IMR-90 (cell line): ENCODE data around the gene BCAS3. TPM values are rescaled to one million over a fixed set of nuclear protein-coding genes. Genes with fewer than 3 reads are reported as not detected.

Source experiments
- ATAC-seq: fragments of 200-7000 bp; cut with Tn5 transposase; 2 replicates; pipeline ENCODE4 v1.9.1; 2020; ENCODE audit warnings: low read depth, mild to moderate bottlenecking, moderate library complexity
- BruUV-seq: library from RNA; stranded (reverse); fragments of 400-500 nt; replicated peaks from 2 replicates; lab custom pipeline; 2021; lab: Mats Ljungman, UMichigan
- CTCF ChIA-PET: fragments of 300-600 bp; formaldehyde crosslinking; extraction: SDS; loops from one replicate; lab custom pipeline; 2021; ENCODE audit warnings: antibody characterized with exemption; lab: Yijun Ruan, JAX
- POLR2A ChIA-PET: fragments of 300-600 bp; sonication (Branson Sonifier 250); formaldehyde crosslinking; loops from one replicate; lab custom pipeline; 2022; ENCODE audit warnings: antibody characterized with exemption; ENCODE audit not compliant: unreplicated experiment; lab: Charles Lee
- DNase-seq: peaks from one replicate; pipeline ENCODE4 v3.0.0; 2013
- H2AFZ ChIP-seq: replicated peaks from 2 replicates; pipeline ENCODE3; 2013; ENCODE audit warnings: low read length, mild to moderate bottlenecking; ENCODE audit not compliant: poor library complexity
- H2AK5ac ChIP-seq: 2 replicates; pipeline ENCODE4 v1.6.1; 2013; ENCODE audit warnings: low read depth, low read length, inconsistent platforms
- H2AK9ac ChIP-seq: replicated peaks from 2 replicates; pipeline ENCODE3; 2013; ENCODE audit warnings: mild to moderate bottlenecking, low read depth, low read length, moderate library complexity; ENCODE audit not compliant: poor library complexity
- H2BK120ac ChIP-seq: 2 replicates; pipeline ENCODE4 v1.6.1; 2013; ENCODE audit warnings: low read depth, low read length, inconsistent platforms
- H2BK15ac ChIP-seq: 3 replicates; pipeline ENCODE4 v1.6.1; 2013; ENCODE audit warnings: low read depth, low read length, inconsistent platforms
- H2BK20ac ChIP-seq: 2 replicates; pipeline ENCODE4 v1.6.1; 2013; ENCODE audit warnings: low read depth, mild to moderate bottlenecking, inconsistent platforms, low read length, moderate library complexity
- H2BK5ac ChIP-seq: 2 replicates; pipeline ENCODE4 v1.6.1; 2013; ENCODE audit warnings: mild to moderate bottlenecking, low read depth, low read length, inconsistent platforms; ENCODE audit not compliant: poor library complexity, severe bottlenecking
- H3K14ac ChIP-seq: replicated peaks from 2 replicates; pipeline ENCODE4 v1.6.1; 2013; ENCODE audit warnings: low read depth, low read length, inconsistent platforms
- H3K18ac ChIP-seq: 2 replicates; pipeline ENCODE4 v1.6.1; 2013; ENCODE audit warnings: low read depth, low read length, control low read depth
- H3K23ac ChIP-seq: 2 replicates; pipeline ENCODE4 v1.6.1; 2013; ENCODE audit warnings: low read depth, low read length, inconsistent platforms
- H3K27ac ChIP-seq: 2 replicates; pipeline ENCODE4 v1.5.1; 2013; ENCODE audit warnings: mild to moderate bottlenecking, control low read depth, low read length; ENCODE audit not compliant: insufficient read depth
- H3K27me3 ChIP-seq: 2 replicates; pipeline ENCODE4 v1.6.1; 2013; ENCODE audit warnings: low read length; ENCODE audit not compliant: control insufficient read depth, insufficient read depth
- H3K36me3 ChIP-seq: 2 replicates; pipeline ENCODE4 v1.6.1; 2013; ENCODE audit warnings: low read length, mixed read lengths; ENCODE audit not compliant: control insufficient read depth, insufficient read depth
- H3K4ac ChIP-seq: 2 replicates; pipeline ENCODE4 v1.6.1; 2013; ENCODE audit warnings: low read depth, low read length, inconsistent platforms
- H3K4me1 ChIP-seq: 2 replicates; pipeline ENCODE4 v1.6.1; 2013; ENCODE audit warnings: low read length, mixed read lengths; ENCODE audit not compliant: control insufficient read depth, insufficient read depth
- H3K4me2 ChIP-seq: 2 replicates; pipeline ENCODE4 v1.6.1; 2013; ENCODE audit warnings: low read depth, mild to moderate bottlenecking, control low read depth, low read length, moderate library complexity
- H3K4me3 ChIP-seq: 2 replicates; pipeline ENCODE4 v1.5.1; 2013; ENCODE audit warnings: low read depth, mild to moderate bottlenecking, control low read depth, low read length, moderate library complexity; ENCODE audit not compliant: insufficient read depth
- H3K56ac ChIP-seq: 2 replicates; pipeline ENCODE4 v1.6.1; 2013; ENCODE audit warnings: low read length, inconsistent platforms; ENCODE audit not compliant: insufficient read depth; ENCODE audit errors: extremely low read depth
- H3K79me1 ChIP-seq, 2 experiments: 2 replicates each; pipeline ENCODE4 v1.6.1; 2013; ENCODE audit warnings: low read length in 2 of 2, inconsistent platforms in 1 of 2, low read depth in 1 of 2
- H3K9ac ChIP-seq: 2 replicates; pipeline ENCODE4 v1.6.1; 2013; ENCODE audit warnings: low read depth, low read length, control low read depth
- H3K9me1 ChIP-seq: 2 replicates; pipeline ENCODE4 v1.6.1; 2013; ENCODE audit warnings: low read length, inconsistent platforms; ENCODE audit not compliant: insufficient read depth
- H3K9me3 ChIP-seq: 2 replicates; pipeline ENCODE4 v1.6.1; 2013; ENCODE audit warnings: low read length; ENCODE audit not compliant: control insufficient read depth, insufficient read depth
- H4K20me1 ChIP-seq: 2 replicates; pipeline ENCODE4 v1.6.1; 2013; ENCODE audit warnings: low read length, inconsistent platforms; ENCODE audit not compliant: insufficient read depth
- H4K5ac ChIP-seq: 2 replicates; pipeline ENCODE4 v1.6.1; 2013; ENCODE audit warnings: mild to moderate bottlenecking, low read depth, low read length, control low read depth
- H4K8ac ChIP-seq, 2 experiments: 2 replicates each; pipeline ENCODE4 v1.6.1; 2013; ENCODE audit warnings: low read depth in 2 of 2, low read length in 2 of 2, control low read depth in 1 of 2, inconsistent platforms in 1 of 2
- H4K91ac ChIP-seq: 2 replicates; pipeline ENCODE4 v1.6.1; 2013; ENCODE audit warnings: low read depth, low read length, inconsistent platforms; ENCODE audit not compliant: insufficient read depth
- CEBPB ChIP-seq: IDR thresholded peaks from 2 replicates; pipeline ENCODE4 v1.6.1; 2012; ENCODE audit warnings: low read depth, low read length, improper control_type of control experiment
- CHD1 ChIP-seq: IDR thresholded peaks from 2 replicates; pipeline ENCODE4 v1.6.1; 2012; ENCODE audit warnings: low read depth, low read length, improper control_type of control experiment
- FOS ChIP-seq: fragments of 150-350 bp; IDR thresholded peaks from 2 replicates; pipeline ENCODE4 v1.6.1; 2016; ENCODE audit warnings: low read depth, low read length
- RAD21 ChIP-seq: IDR thresholded peaks from 2 replicates; pipeline ENCODE4 v1.6.1; 2012; ENCODE audit warnings: low read length, improper control_type of control experiment
- SMC3 ChIP-seq: fragments of 150-350 bp; IDR thresholded peaks from 2 replicates; pipeline ENCODE4 v1.6.1; 2016; ENCODE audit warnings: low read depth, mild to moderate bottlenecking, antibody characterized with exemption, low read length, moderate library complexity
- WGBS, 2 experiments: methylation state at CpG; one replicate each; pipeline versions ENCODE4 v1.1.5 to v1.1.7; 2013; ENCODE audit warnings: missing lambda C conversion rate in 2 of 2; ENCODE audit not compliant: insufficient read length in 1 of 2; ENCODE audit errors: extremely low coverage in 2 of 2; 5-methylcytosine and 5-hydroxymethylcytosine counted together
- dilution Hi-C: fragments of 300-500 bp; cut with HindIII; formaldehyde crosslinking; loops from one replicate; pipeline ENCODE4 v1.14.3; 2018; ENCODE audit warnings: low sequenced_read_pairs; ENCODE audit not compliant: unreplicated experiment
- in situ Hi-C: fragments of 300-500 bp; cut with MboI; formaldehyde crosslinking; loops from 3 replicates; pipeline ENCODE4 v1.14.3; 2019; ENCODE audit warnings: low sequenced_read_pairs, inconsistent platforms, mixed read lengths
- intact Hi-C: fragments of 100-400 bp; cut with micrococcal nuclease; formaldehyde crosslinking; loops from 2 replicates; pipeline ENCODE4 v1.10.0; 2022
- polyA plus RNA-seq, 3 experiments: library from polyadenylated mRNA; depleted of rRNA; stranded (reverse); fragments of >200 nt; gene quantifications; 2 replicates each; pipeline ENCODE4 v1.2.3, GENCODE V29; 2012; ENCODE audit warnings: low replicate concordance in 1 of 3
- total RNA-seq: library from RNA; depleted of rRNA; stranded (reverse); fragments of >200 nt; gene quantifications from 2 replicates; pipeline ENCODE4 v1.2.3, GENCODE V29; 2012

The BCAS3 gene
- total and polyA plus RNA-seq, 2 of the 4 experiments (the other 2 are of a cell fraction): 6.3 to 27.1 TPM

DNA sequence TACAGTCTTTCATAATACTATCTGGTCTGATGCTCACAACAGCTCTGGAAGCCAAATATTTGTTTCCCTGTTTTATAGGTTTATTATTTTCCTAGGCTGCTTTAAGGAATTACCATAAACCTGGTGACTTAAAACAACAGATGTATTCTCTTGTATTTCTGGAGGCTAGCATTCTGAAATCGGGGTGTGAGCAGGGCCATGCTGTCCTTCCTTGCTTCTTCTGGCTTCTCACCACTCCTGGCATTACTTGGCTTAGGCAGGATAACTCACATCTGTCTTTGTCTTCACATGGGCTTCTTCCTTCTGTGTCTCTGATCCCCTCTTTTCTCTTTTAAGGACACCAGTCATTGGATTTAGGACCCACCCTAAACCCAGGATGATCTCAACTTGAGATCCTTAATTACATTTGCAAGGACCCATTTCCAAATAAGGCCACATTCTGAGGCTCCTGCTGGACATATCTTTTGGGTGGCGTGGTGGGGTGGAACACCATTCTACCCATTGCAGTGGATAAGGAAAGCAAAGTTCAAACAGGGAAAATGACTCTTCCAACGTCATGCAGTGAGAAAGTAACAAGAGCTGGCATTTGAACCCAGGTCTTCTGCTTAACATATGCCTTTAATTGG, 682.8 kb downstream of the BCAS3 start:
- POLR2A ChIA-PET: no interaction called here
- peak overlapping the region; percentile 74 for H3K23ac ChIP-seq

More for the DNA sequence above, 682.8 kb downstream of the BCAS3 start:
- H3K9ac ChIP-seq: no peak overlapping the region
- in situ Hi-C loops: no loop called here
- TF ChIP-seq SMC3 (no peak), CHD1 (no peak), FOS (no peak), CEBPB (no peak), RAD21 (no peak)
- H3K9me1 ChIP-seq: peaks cover 13% of the 10 kb centered on the region
- H4K20me1 ChIP-seq: no peaks in the 10 kb centered on the region
- peaks cover 4% of the 10 kb centered on the region; the same call in 1 of the 2 replicates for H3K9me3 ChIP-seq
- no peaks in the 10 kb centered on the region for H3K27me3 ChIP-seq
- H3K14ac ChIP-seq: peak overlapping the region; percentile 83
- CTCF ChIA-PET: interaction anchor here (1.1 kb wide), 1 partner anchor 649 kb away, joined by 3 read pairs; no protein-coding TSS in a partner anchor
- H2AFZ ChIP-seq: no peak overlapping the region
- H3K56ac ChIP-seq: no peak overlapping the region; the same call in 1 of the 2 replicates
- H3K79me1 ChIP-seq: no peaks in the 10 kb centered on the region
- peak overlapping the region; percentile 65 for H2BK5ac ChIP-seq
- DNase-seq: no peak
- H3K4me1 ChIP-seq: peaks cover 12% of the 10 kb centered on the region
- H3K4me2 ChIP-seq: no peak overlapping the region
- H2BK20ac ChIP-seq: peak overlapping the region; percentile 52
- H2BK15ac ChIP-seq: peak overlapping the region; percentile 97
- no peak overlapping the region for H3K4me3 ChIP-seq
- dilution Hi-C loops: no loop called here
- 0 out of 2 replicates have a peak overlapping the region, but pooled peaks have one; percentile 20 for H3K27ac ChIP-seq
- peak overlapping the region; percentile 94 for H2AK5ac ChIP-seq
- H3K36me3 ChIP-seq: no peaks in the 10 kb centered on the region
- H3K4ac ChIP-seq: peak overlapping the region; percentile 85
- intact Hi-C loops: no loop called here
- H2BK120ac ChIP-seq: peak overlapping the region; percentile 91
- no peak overlapping the region for H2AK9ac ChIP-seq
- peak overlapping the region; percentile 27; the same call in 1 of the 2 replicates for H4K5ac ChIP-seq
- no TSS peak for BruUV-seq
- 100% methylated on average over 1 of the region's 3 CpGs; no CpG with 5 or more reads in 1 of the 2 experiments for WGBS, 2 experiments
- H4K91ac ChIP-seq: peak overlapping the region; percentile 86
- ATAC-seq: no peak
- peak overlapping the region; percentile 12 to 37; a peak in 3 of 4 replicates for H4K8ac ChIP-seq
- H3K18ac ChIP-seq: peak overlapping the region; percentile 37
